ENCODE measurements around the gene GSTP1.
"Not testable (repeated sequence)": the region's sequence is repeated elsewhere in the genome, so short reads cannot be mapped to it uniquely, and the experiment has no call there.

Gene GSTP1

GRCh38 chr11:67588899-67589415 is 5.3 kb downstream of the GSTP1 start:
- not testable (repeated sequence) for H3K36me3 ChIP-seq (ENCODE audit: control insufficient read depth, insufficient read depth, low read length); H3K4me1 ChIP-seq (ENCODE audit: control insufficient read depth, insufficient read depth, low read length); H3K27me3 ChIP-seq (ENCODE audit: control insufficient read depth, insufficient read depth, low read length); H3K9ac ChIP-seq (ENCODE audit: low read length); H3K4me3 ChIP-seq (ENCODE audit: low read length); H3K27ac ChIP-seq (ENCODE audit: low read depth, low read length)

- Histone ChIP-seq H3K9ac (ENCODE audit: low read length) (no peak overlapping the region), H3K36me3 (ENCODE audit: control insufficient read depth, insufficient read depth, low read length) (no peaks in the 10 kb centered on the region), H3K27ac (ENCODE audit: low read depth, low read length) (no peak overlapping the region), H3K4me1 (ENCODE audit: control insufficient read depth, insufficient read depth, low read length) (no peaks in the 10 kb centered on the region), H3K4me3 (ENCODE audit: low read length) (no peak overlapping the region), H3K27me3 (ENCODE audit: control insufficient read depth, insufficient read depth, low read length) (no peaks in the 10 kb centered on the region)
Observed at GRCh38 chr11:67592880-67593564, 9.4 kb downstream of the GSTP1 start.

GRCh38 chr11:67593565-67593905 is 9.9 kb downstream of the GSTP1 start:
- H3K27ac ChIP-seq (ENCODE audit: low read depth, low read length), result no peak overlapping the region
- H3K4me3 ChIP-seq (ENCODE audit: low read length), result no peak overlapping the region
- H3K27me3 ChIP-seq (ENCODE audit: control insufficient read depth, insufficient read depth, low read length), result no peaks in the 10 kb centered on the region
- H3K9ac ChIP-seq (ENCODE audit: low read length), result no peak overlapping the region
- H3K36me3 ChIP-seq (ENCODE audit: control insufficient read depth, insufficient read depth, low read length), result no peaks in the 10 kb centered on the region
- H3K4me1 ChIP-seq (ENCODE audit: control insufficient read depth, insufficient read depth, low read length), result no peaks in the 10 kb centered on the region

GRCh38 chr11:67594480-67594879 is 10.9 kb downstream of the GSTP1 start:
- H3K36me3 ChIP-seq (ENCODE audit: control insufficient read depth, insufficient read depth, low read length), result no peaks in the 10 kb centered on the region
- H3K4me3 ChIP-seq (ENCODE audit: low read length), result no peak overlapping the region
- no peak overlapping the region for H3K9ac ChIP-seq (ENCODE audit: low read length)
- no peaks in the 10 kb centered on the region for H3K4me1 ChIP-seq (ENCODE audit: control insufficient read depth, insufficient read depth, low read length)
- H3K27me3 ChIP-seq (ENCODE audit: control insufficient read depth, insufficient read depth, low read length), result no peaks in the 10 kb centered on the region
- no peak overlapping the region for H3K27ac ChIP-seq (ENCODE audit: low read depth, low read length)

GRCh38 chr11:67596753-67597300 is 13.2 kb downstream of the GSTP1 start:
- H3K36me3 ChIP-seq (ENCODE audit: control insufficient read depth, insufficient read depth, low read length), result no peaks in the 10 kb centered on the region
- H3K4me1 ChIP-seq (ENCODE audit: control insufficient read depth, insufficient read depth, low read length), result no peaks in the 10 kb centered on the region
- no peak overlapping the region for H3K27ac ChIP-seq (ENCODE audit: low read depth, low read length)
- H3K9ac ChIP-seq (ENCODE audit: low read length), result no peak overlapping the region
- H3K27me3 ChIP-seq (ENCODE audit: control insufficient read depth, insufficient read depth, low read length), result no peaks in the 10 kb centered on the region
- H3K4me3 ChIP-seq (ENCODE audit: low read length), result no peak overlapping the region

- not testable (repeated sequence) for H3K36me3 ChIP-seq (ENCODE audit: control insufficient read depth, insufficient read depth, low read length); H3K27ac ChIP-seq (ENCODE audit: low read depth, low read length); H3K4me1 ChIP-seq (ENCODE audit: control insufficient read depth, insufficient read depth, low read length); H3K4me3 ChIP-seq (ENCODE audit: low read length); H3K9ac ChIP-seq (ENCODE audit: low read length); H3K27me3 ChIP-seq (ENCODE audit: control insufficient read depth, insufficient read depth, low read length)
Observed at GRCh38 chr11:67597458-67597857, 13.8 kb downstream of the GSTP1 start.

GRCh38 chr11:67597963-67598362 is 14.4 kb downstream of the GSTP1 start:
- not testable (repeated sequence) for H3K4me1 ChIP-seq (ENCODE audit: control insufficient read depth, insufficient read depth, low read length); H3K4me3 ChIP-seq (ENCODE audit: low read length); H3K27me3 ChIP-seq (ENCODE audit: control insufficient read depth, insufficient read depth, low read length); H3K9ac ChIP-seq (ENCODE audit: low read length); H3K36me3 ChIP-seq (ENCODE audit: control insufficient read depth, insufficient read depth, low read length); H3K27ac ChIP-seq (ENCODE audit: low read depth, low read length)

- no peaks in the 10 kb centered on the region for H3K36me3 ChIP-seq (ENCODE audit: control insufficient read depth, insufficient read depth, low read length)
- H3K27me3 ChIP-seq (ENCODE audit: control insufficient read depth, insufficient read depth, low read length), result no peaks in the 10 kb centered on the region
- no peak overlapping the region for H3K27ac ChIP-seq (ENCODE audit: low read depth, low read length)
- H3K9ac ChIP-seq (ENCODE audit: low read length), result no peak overlapping the region
- H3K4me1 ChIP-seq (ENCODE audit: control insufficient read depth, insufficient read depth, low read length), result no peaks in the 10 kb centered on the region
- no peak overlapping the region for H3K4me3 ChIP-seq (ENCODE audit: low read length)
Observed at GRCh38 chr11:67599149-67599548, 15.5 kb downstream of the GSTP1 start.

- Histone ChIP-seq H3K4me3 (ENCODE audit: low read length) (no peak overlapping the region), H3K9ac (ENCODE audit: low read length) (no peak overlapping the region), H3K36me3 (ENCODE audit: control insufficient read depth, insufficient read depth, low read length) (no peaks in the 10 kb centered on the region), H3K27ac (ENCODE audit: low read depth, low read length) (no peak overlapping the region), H3K27me3 (ENCODE audit: control insufficient read depth, insufficient read depth, low read length) (no peaks in the 10 kb centered on the region), H3K4me1 (ENCODE audit: control insufficient read depth, insufficient read depth, low read length) (no peaks in the 10 kb centered on the region)
Observed at GRCh38 chr11:67600324-67601029, 16.9 kb downstream of the GSTP1 start.

GRCh38 chr11:67601098-67601497 is 17.5 kb downstream of the GSTP1 start:
- no peaks in the 10 kb centered on the region for H3K4me1 ChIP-seq (ENCODE audit: control insufficient read depth, insufficient read depth, low read length)
- no peak overlapping the region for H3K9ac ChIP-seq (ENCODE audit: low read length)
- H3K27me3 ChIP-seq (ENCODE audit: control insufficient read depth, insufficient read depth, low read length), result no peaks in the 10 kb centered on the region
- no peak overlapping the region for H3K4me3 ChIP-seq (ENCODE audit: low read length)
- no peaks in the 10 kb centered on the region for H3K36me3 ChIP-seq (ENCODE audit: control insufficient read depth, insufficient read depth, low read length)
- H3K27ac ChIP-seq (ENCODE audit: low read depth, low read length), result no peak overlapping the region

GRCh38 chr11:67604119-67604518 is 20.5 kb downstream of the GSTP1 start:
- not testable (repeated sequence) for H3K9ac ChIP-seq (ENCODE audit: low read length); H3K4me1 ChIP-seq (ENCODE audit: control insufficient read depth, insufficient read depth, low read length); H3K27ac ChIP-seq (ENCODE audit: low read depth, low read length); H3K4me3 ChIP-seq (ENCODE audit: low read length); H3K36me3 ChIP-seq (ENCODE audit: control insufficient read depth, insufficient read depth, low read length); H3K27me3 ChIP-seq (ENCODE audit: control insufficient read depth, insufficient read depth, low read length)

- Histone ChIP-seq H3K4me1 (ENCODE audit: control insufficient read depth, insufficient read depth, low read length) (peaks cover 5% of the 10 kb centered on the region), H3K9ac (ENCODE audit: low read length) (no peak overlapping the region), H3K4me3 (ENCODE audit: low read length) (no peak overlapping the region), H3K36me3 (ENCODE audit: control insufficient read depth, insufficient read depth, low read length) (peaks cover 10% of the 10 kb centered on the region), H3K27ac (ENCODE audit: low read depth, low read length) (no peak overlapping the region), H3K27me3 (ENCODE audit: control insufficient read depth, insufficient read depth, low read length) (no peaks in the 10 kb centered on the region)
Observed at GRCh38 chr11:67604815-67605214, 21.2 kb downstream of the GSTP1 start.

Data from rectal smooth muscle tissue (tissue), 1 donor.